Stomach (tissue), 9 donors: ENCODE measurements around the gene SERPINA10. TPM values are rescaled to one million over a fixed set of nuclear protein-coding genes. Genes with fewer than 3 reads are reported as not detected.

Source experiments
- DNase-seq, 2 donors: peaks; one replicate each; pipeline versions ENCODE4 v3.0.0 to v3.0.0-alpha.2; 2013 to 2019
- H3K27ac ChIP-seq, 5 donors: fragments of 200-600 bp in 4 of 5; sonication (generic) in 4 of 5; one replicate each; pipeline ENCODE4 v1.5.1; 2013 to 2019; ENCODE audit warnings: mild to moderate bottlenecking in 1 of 5, moderate library complexity in 1 of 5
- H3K27me3 ChIP-seq, 3 donors: fragments of 200-600 bp; sonication (generic); one replicate each; pipeline ENCODE4 v1.5.1; 2017 to 2019; ENCODE audit warnings: mixed run types in 1 of 3
- H3K36me3 ChIP-seq, 4 donors: fragments of 200-600 bp; sonication (generic); 1 replicate in 3 of 4; 2 replicates in 1 of 4; pipeline ENCODE4 v1.5.1; 2016 to 2019
- H3K4me1 ChIP-seq, 4 donors: fragments of 200-600 bp; sonication (generic); one replicate each; pipeline ENCODE4 v1.5.1; 2016 to 2019
- H3K4me3 ChIP-seq, 4 donors: fragments of 200-600 bp; sonication (generic) in 3 of 4; one replicate each; pipeline ENCODE4 v1.5.1; 2016 to 2019; ENCODE audit warnings: mild to moderate bottlenecking in 1 of 4
- H3K9me3 ChIP-seq, 4 donors: fragments of 200-600 bp; sonication (generic); one replicate each; pipeline ENCODE4 v1.5.1; 2016 to 2019
- CTCF ChIP-seq, 7 experiments: fragments of 450-650 bp in 4 of 7; fragments of 200-600 bp in 3 of 7; sonication (generic) in 3 of 7; IDR thresholded peaks; one replicate each; pipeline ENCODE4 v1.5.1; 2016 to 2019; ENCODE audit warnings: antibody characterized with exemption in 7 of 7, control low read depth in 2 of 7, mild to moderate bottlenecking in 1 of 7
- EP300 ChIP-seq: sonication (generic); formaldehyde crosslinking; IDR thresholded peaks from one replicate; pipeline ENCODE4 v1.6.1; 2017; ENCODE audit warnings: antibody characterized with exemption
- POLR2A ChIP-seq, 4 donors: fragments of 450-650 bp; IDR thresholded peaks; one replicate each; pipeline ENCODE4 v1.6.1; 2016; ENCODE audit warnings: antibody characterized with exemption in 4 of 4, control low read depth in 2 of 4, mild to moderate bottlenecking in 1 of 4, moderate library complexity in 1 of 4
- POLR2AphosphoS5 ChIP-seq, 3 donors: sonication (generic); formaldehyde crosslinking; IDR thresholded peaks; one replicate each; pipeline ENCODE4 v1.6.1; 2016; ENCODE audit warnings: antibody characterized with exemption in 3 of 3
- WGBS, 5 donors: extraction: QIAGEN DNeasy Blood & Tissue Kit in 3 of 5; methylation state at CpG; one replicate each; pipeline versions ENCODE4 v1.1.5 to v1.1.7; 2013 to 2018; 5-methylcytosine and 5-hydroxymethylcytosine counted together
- intact Hi-C: fragments of 100-400 bp; cut with DNase I; formaldehyde crosslinking; loops from one replicate; pipeline ENCODE4 v1.15.1; 2023; ENCODE audit warnings: low total_unique reads
- polyA plus RNA-seq, 3 donors: library from polyadenylated mRNA; stranded (reverse); fragments of 200-250 nt; gene quantifications; one replicate each; pipeline ENCODE4 v1.2.3, GENCODE V29; 2013
- total RNA-seq, 5 donors: library from RNA; depleted of rRNA; stranded (reverse); fragments of >200 nt; gene quantifications; one replicate each; pipeline versions ENCODE4 v1.1.0 to v1.2.3, GENCODE V29; 2014 to 2016
- donor health status: healthy with polysubstance abuse.
- donor health status: Bipolar disorder and iron deficiency.
- donor health status: healthy.

The SERPINA10 gene
- total and polyA plus RNA-seq, 8 donors: 0.10 to 0.37 TPM; not detected in 6

DNA sequence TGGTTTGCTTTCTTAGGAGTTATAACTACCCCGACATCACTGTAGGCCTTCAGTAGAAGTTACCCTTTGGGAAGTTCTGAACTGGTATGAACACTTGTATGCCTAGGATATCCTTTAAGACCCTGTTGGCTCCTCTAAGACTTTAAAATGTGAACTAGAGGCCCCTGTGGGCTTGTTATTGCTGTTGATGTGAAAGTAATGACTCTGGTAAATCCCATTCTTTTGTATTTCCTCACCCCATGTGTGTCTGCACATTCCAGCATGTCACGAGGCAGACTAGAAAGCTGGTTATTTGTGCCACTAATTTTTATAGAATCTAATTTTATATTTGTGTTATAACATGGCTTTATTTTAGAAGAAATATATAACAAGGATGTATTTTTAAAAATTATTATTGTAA lies 48.9 kb downstream of the SERPINA10 start:
- WGBS, 5 donors: 81 to 85% (median 83%) methylated on average over 2 of the region's 2 CpGs
- intact Hi-C loops: no loop called here

DNA sequence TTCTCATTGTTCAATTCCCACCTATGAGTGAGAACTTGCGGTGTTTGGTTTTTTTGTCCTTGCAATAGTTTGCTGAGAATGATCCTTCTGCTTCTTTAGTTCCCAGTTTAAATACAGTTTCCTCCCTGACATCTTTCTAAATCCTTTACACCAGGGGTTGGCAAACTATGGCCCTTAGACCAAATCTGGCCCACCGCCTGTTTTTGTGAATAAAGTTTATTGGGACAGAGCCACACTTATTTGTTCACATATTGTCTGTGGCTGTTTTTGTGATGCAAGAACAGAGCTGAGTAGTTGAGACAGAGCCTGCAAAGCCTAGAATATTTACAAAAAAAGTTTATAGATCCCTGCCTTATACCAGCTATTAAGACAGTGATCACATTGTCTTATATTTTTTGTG lies 53.7 kb downstream of the SERPINA10 start:
- Histone ChIP-seq H3K27ac (no peak overlapping the region), H3K36me3 (no peaks in the 10 kb centered on the region), H3K27me3 (no peaks in the 10 kb centered on the region), H3K4me1 (no peaks in the 10 kb centered on the region), H3K4me3 (no peak overlapping the region), H3K9me3 (no peaks in the 10 kb centered on the region)
- no peak for DNase-seq
- intact Hi-C loops: no loop called here
- TF ChIP-seq POLR2A (IDR thresholded peaks at IDR 0.05): no peak
- no peak for TF ChIP-seq EP300
- no peak for TF ChIP-seq POLR2AphosphoS5 (IDR thresholded peaks at IDR 0.05)
- no peak for TF ChIP-seq CTCF (IDR thresholded peaks at IDR 0.05)
- 88 to 96% (median 91%) methylated on average over 2 of the region's 2 CpGs for WGBS, 5 donors

More for the DNA sequence above, 48.9 kb downstream of the SERPINA10 start:
- Histone ChIP-seq H3K36me3 (no peaks in the 10 kb centered on the region), H3K4me1 (no peaks in the 10 kb centered on the region), H3K27ac (no peak overlapping the region), H3K4me3 (no peak overlapping the region), H3K27me3 (peaks cover 0 to 12% (median 0%) of the 10 kb centered on the region in 3 donors), H3K9me3 (no peaks in the 10 kb centered on the region)
- DNase-seq: no peak
- no peak for TF ChIP-seq POLR2AphosphoS5 (IDR thresholded peaks at IDR 0.05)
- TF ChIP-seq EP300: no peak
- TF ChIP-seq POLR2A (IDR thresholded peaks at IDR 0.05): no peak
- TF ChIP-seq CTCF (IDR thresholded peaks at IDR 0.05): no peak

- no peaks in the 10 kb centered on the region for H3K36me3 ChIP-seq
- DNase-seq: no peak
- no peak overlapping the region for H3K4me3 ChIP-seq
- intact Hi-C loops: no loop called here
- WGBS, 5 donors: 63 to 80% (median 78%) methylated on average over 4 of the region's 4 CpGs
- TF ChIP-seq CTCF (IDR thresholded peaks at IDR 0.05): no peak
- no peak for TF ChIP-seq POLR2A (IDR thresholded peaks at IDR 0.05)
- no peak for TF ChIP-seq POLR2AphosphoS5 (IDR thresholded peaks at IDR 0.05)
- no peak for TF ChIP-seq EP300
- H3K4me1 ChIP-seq: no peaks in the 10 kb centered on the region
- no peak overlapping the region for H3K27ac ChIP-seq
- no peaks in the 10 kb centered on the region for H3K27me3 ChIP-seq
- no peaks in the 10 kb centered on the region for H3K9me3 ChIP-seq
Observed at GRCh38 chr14:94237983-94238382, 55.1 kb downstream of the SERPINA10 start.

DNA sequence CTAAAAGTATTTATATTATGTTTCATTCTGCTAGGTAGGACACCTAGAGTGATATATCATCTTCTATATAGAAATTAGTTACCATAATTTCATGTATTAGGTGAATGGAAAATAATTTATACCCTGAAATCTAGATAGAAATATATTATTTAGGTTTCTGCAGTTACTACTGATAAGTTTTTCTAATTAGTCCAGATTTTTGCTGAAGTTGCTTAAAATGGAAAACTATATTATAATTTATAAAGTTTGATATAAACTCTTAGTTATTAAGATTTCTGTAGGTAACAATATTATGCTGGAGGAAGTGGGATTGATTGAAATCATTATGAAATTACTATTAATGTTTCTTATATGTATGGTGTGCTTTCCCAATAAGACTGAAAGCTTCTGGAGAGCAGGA lies 56.0 kb downstream of the SERPINA10 start:
- no peaks in the 10 kb centered on the region for H3K4me1 ChIP-seq
- no peaks in the 10 kb centered on the region for H3K36me3 ChIP-seq
- TF ChIP-seq EP300: no peak
- no peak for TF ChIP-seq CTCF (IDR thresholded peaks at IDR 0.05)
- no peak for TF ChIP-seq POLR2A (IDR thresholded peaks at IDR 0.05)
- TF ChIP-seq POLR2AphosphoS5 (IDR thresholded peaks at IDR 0.05): no peak
- H3K27ac ChIP-seq: no peak overlapping the region
- DNase-seq: no peak
- intact Hi-C loops: no loop called here
- no peaks in the 10 kb centered on the region for H3K27me3 ChIP-seq
- H3K4me3 ChIP-seq: no peak overlapping the region
- H3K9me3 ChIP-seq: no peaks in the 10 kb centered on the region

Other genes starting within 250 kb of the SERPINA10 start
- gene DDX24, start 212.1 kb downstream of the SERPINA10 start, total RNA-seq: 100 to 1,000 TPM in 2 of 5 donors, 10 to 100 TPM in 3; 39.1 to 236 (median 84.4) TPM
- 10 to 100 TPM; 47.4 to 73.8 (median 61.2) TPM for gene DDX24, start 212.1 kb downstream of the SERPINA10 start, polyA plus RNA-seq
- gene IFI27L1, start 212.0 kb downstream of the SERPINA10 start, total RNA-seq: 10 to 100 TPM in 2 of 5 donors, 1 to 10 TPM in 2, not detected in 1; 1.6 to 17.1 (median 9.3) TPM
- 10 to 100 TPM in 2 of 3 donors, 1 to 10 TPM in 1; 9.9 to 33.7 (median 23.5) TPM for gene IFI27L1, start 212.0 kb downstream of the SERPINA10 start, polyA plus RNA-seq
- gene IFI27, start 182.5 kb downstream of the SERPINA10 start, total RNA-seq: 100 to 1,000 TPM in 3 of 5 donors, 10 to 100 TPM in 2; 12.9 to 276 (median 118) TPM
- 1,000 to 10,000 TPM in 1 of 3 donors, 100 to 1,000 TPM in 2; 292 to 1,115 (median 874) TPM for gene IFI27, start 182.5 kb downstream of the SERPINA10 start, polyA plus RNA-seq
- 10 to 100 TPM in 3 of 5 donors, 1 to 10 TPM in 2; 4.9 to 61.7 (median 24.8) TPM for gene IFI27L2, start 163.7 kb downstream of the SERPINA10 start, total RNA-seq
- gene IFI27L2, start 163.7 kb downstream of the SERPINA10 start, polyA plus RNA-seq: 100 to 1,000 TPM in 2 of 3 donors, 10 to 100 TPM in 1; 87.8 to 133 (median 103) TPM
- 10 to 100 TPM in 1 of 5 donors, 1 to 10 TPM in 1, under 1 TPM in 2, not detected in 1; under 0.01 to 11.7 (median 0.77) TPM for gene PPP4R4, start 118.9 kb downstream of the SERPINA10 start, total RNA-seq
- gene PPP4R4, start 118.9 kb downstream of the SERPINA10 start, polyA plus RNA-seq: 1 to 10 TPM in 1 of 3 donors, under 1 TPM in 2; 0.28 to 1.1 (median 0.50) TPM
- not detected for gene SERPINA6, start 30.1 kb upstream of the SERPINA10 start, total RNA-seq
- gene SERPINA6, start 30.1 kb upstream of the SERPINA10 start, polyA plus RNA-seq: under 1 TPM in 1 of 3 donors, not detected in 2; 0.19 TPM
- not detected for gene SERPINA2, start 73.4 kb upstream of the SERPINA10 start, total RNA-seq
- not detected for gene SERPINA2, start 73.4 kb upstream of the SERPINA10 start, polyA plus RNA-seq
- 100 to 1,000 TPM in 2 of 5 donors, 10 to 100 TPM in 3; 10.5 to 315 (median 46.3) TPM for gene SERPINA1, start 95.3 kb upstream of the SERPINA10 start, total RNA-seq
- 1,000 to 10,000 TPM in 1 of 3 donors, 100 to 1,000 TPM in 1, 10 to 100 TPM in 1; 37.6 to 1,332 (median 307) TPM for gene SERPINA1, start 95.3 kb upstream of the SERPINA10 start, polyA plus RNA-seq
- gene SERPINA11, start 159.5 kb upstream of the SERPINA10 start, total RNA-seq: not detected
- under 1 TPM in 1 of 3 donors, not detected in 2; 0.08 TPM for gene SERPINA11, start 159.5 kb upstream of the SERPINA10 start, polyA plus RNA-seq
- gene SERPINA9, start 182.9 kb upstream of the SERPINA10 start, total RNA-seq: not detected
- gene SERPINA9, start 182.9 kb upstream of the SERPINA10 start, polyA plus RNA-seq: 1 to 10 TPM in 1 of 3 donors, not detected in 2; 1.1 TPM
- not detected for gene SERPINA12, start 216.2 kb upstream of the SERPINA10 start, total RNA-seq
- under 1 TPM in 1 of 3 donors, not detected in 2; 0.08 TPM for gene SERPINA12, start 216.2 kb upstream of the SERPINA10 start, polyA plus RNA-seq